Endodermal cell (in vitro differentiated cells): ENCODE data around the gene RHD. TPM values are rescaled to one million over a fixed set of nuclear protein-coding genes. Genes with fewer than 3 reads are reported as not detected.
A peak's percentile ranks its signal among the peaks of the same experiment; 100 is the strongest.
"Not testable (repeated sequence)": the region's sequence is repeated elsewhere in the genome, so short reads cannot be mapped to it uniquely, and the experiment has no call there.

Source experiments
- DNase-seq: peaks from one replicate; pipeline ENCODE4 v3.0.0-alpha.2; 2017
- H3K27ac ChIP-seq: 2 replicates; pipeline ENCODE4 v1.5.1; 2013; ENCODE audit warnings: mild to moderate bottlenecking, low read depth, low read length, moderate library complexity
- H3K27me3 ChIP-seq: 2 replicates; pipeline ENCODE4 v1.6.1; 2013; ENCODE audit warnings: mild to moderate bottlenecking, low read length, moderate library complexity; ENCODE audit not compliant: insufficient read depth, control insufficient read depth, poor library complexity, severe bottlenecking
- H3K36me3 ChIP-seq: 2 replicates; pipeline ENCODE4 v1.7.0; 2013; ENCODE audit warnings: mild to moderate bottlenecking, low read length, moderate library complexity; ENCODE audit not compliant: control insufficient read depth, insufficient read depth
- H3K4me1 ChIP-seq: one replicate; pipeline ENCODE4 v1.7.0; 2013; ENCODE audit warnings: low read length; ENCODE audit not compliant: control insufficient read depth, insufficient read depth
- H3K4me3 ChIP-seq: 2 replicates; pipeline ENCODE4 v1.5.1; 2013; ENCODE audit warnings: mild to moderate bottlenecking, low read length, moderate library complexity
- H3K9ac ChIP-seq: 2 replicates; pipeline ENCODE4 v1.6.1; 2013; ENCODE audit warnings: mild to moderate bottlenecking, low read length, moderate library complexity; ENCODE audit not compliant: poor library complexity, severe bottlenecking; ENCODE audit errors: extremely low read depth
- H3K9me3 ChIP-seq: 2 replicates; pipeline ENCODE4 v1.6.1; 2013; ENCODE audit warnings: mild to moderate bottlenecking, low read length, moderate library complexity; ENCODE audit not compliant: control insufficient read depth
- H3K27ac Mint-ChIP-seq: 2 replicates; pipeline ENCODE4 v1.8.0; 2020; ENCODE audit warnings: mixed read lengths
- H3K27me3 Mint-ChIP-seq: 2 replicates; pipeline ENCODE4 v1.8.0; 2021; ENCODE audit warnings: mild to moderate bottlenecking, mixed read lengths; ENCODE audit not compliant: insufficient read depth
- H3K36me3 Mint-ChIP-seq: 2 replicates; pipeline ENCODE4 v1.8.0; 2020; ENCODE audit warnings: low read depth, mixed read lengths
- H3K4me1 Mint-ChIP-seq: 2 replicates; pipeline ENCODE4 v1.8.0; 2020; ENCODE audit warnings: mixed read lengths
- H3K4me3 Mint-ChIP-seq: 2 replicates; pipeline ENCODE4 v1.8.0; 2020; ENCODE audit warnings: mild to moderate bottlenecking, moderate library complexity, mixed read lengths
- H3K9me3 Mint-ChIP-seq: 2 replicates; pipeline ENCODE4 v1.8.0; 2020; ENCODE audit warnings: mild to moderate bottlenecking, mixed read lengths
- WGBS, 2 experiments: methylation state at CpG; one replicate each; pipeline versions ENCODE4 v1.1.5 to v1.1.7; 2013; ENCODE audit warnings: missing lambda C conversion rate in 2 of 2, mixed read lengths in 1 of 2; ENCODE audit not compliant: insufficient coverage in 1 of 2, insufficient read length in 1 of 2; 5-methylcytosine and 5-hydroxymethylcytosine counted together
- total RNA-seq, 2 donors: library from RNA; stranded (reverse); fragmentation: NEBNext Ultra II Directional in 1 of 2; extraction: Animal tissue kit (Norgen Biotek cat#: 25700) in 1 of 2; gene quantifications; 2 replicates in 1 of 2; 3 replicates in 1 of 2; pipeline ENCODE4 v1.2.1, GENCODE V29; 2021
- TF ChIP-seq, protein P1 (sequence below): fragments of 200-600 bp; sonication (generic); conservative IDR thresholded peaks from 2 replicates; pipeline ENCODE4 v1.5.0; 2021; ENCODE audit warnings: antibody characterized with exemption, mild to moderate bottlenecking

RHD gene
- total RNA-seq, 2 donors from 2014 or later = not detected

DNA sequence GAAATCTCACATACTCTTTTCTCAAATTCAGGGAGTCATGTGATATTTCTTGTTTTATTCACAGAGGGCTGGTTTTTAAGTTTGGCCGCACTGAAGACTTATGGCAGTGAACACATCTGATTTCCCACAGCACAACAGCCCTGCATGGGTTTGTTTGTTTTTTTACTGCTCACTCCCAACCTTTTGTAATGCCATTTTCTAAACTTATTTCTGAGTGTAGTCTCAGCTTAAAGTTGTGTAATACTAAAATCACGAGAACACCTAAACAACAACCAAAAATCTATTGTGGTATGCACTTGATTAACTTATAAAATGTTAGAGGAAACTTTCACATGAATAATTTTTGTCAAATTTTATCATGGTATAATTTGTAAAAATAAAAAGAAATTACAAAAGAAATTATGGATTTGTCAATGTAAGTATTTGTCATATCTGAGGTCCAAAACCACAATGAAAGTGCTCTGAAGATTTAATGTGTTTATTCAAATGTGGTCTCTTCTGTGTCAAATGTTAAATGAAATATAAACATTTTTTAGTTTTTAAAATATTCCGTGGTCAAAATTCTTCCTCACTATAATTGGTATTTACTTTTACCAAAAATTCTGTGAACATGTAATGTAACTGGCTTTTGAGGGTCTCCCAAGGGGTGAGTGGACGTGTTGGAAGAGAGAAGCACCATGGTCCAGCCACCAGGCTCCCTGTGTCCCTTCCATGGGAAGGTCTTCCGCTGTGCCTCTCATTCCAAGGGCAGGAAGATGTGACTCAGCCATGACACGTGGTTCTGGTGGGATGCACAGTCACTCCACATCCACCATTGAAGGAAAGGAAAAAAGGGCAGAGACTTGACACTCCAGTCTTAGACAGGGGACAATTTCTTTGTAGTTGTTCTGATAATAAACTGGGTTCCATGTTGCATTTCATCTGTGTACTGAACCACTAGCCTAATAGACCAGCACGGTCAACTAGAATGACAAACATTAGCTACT lies 88.6 kb downstream of the RHD start:
- no peaks in the 10 kb centered on the region for H3K9me3 Mint-ChIP-seq
- DNase-seq = no peak
- no peak overlapping the region for H3K9ac ChIP-seq
- H3K27ac ChIP-seq = no peak overlapping the region
- H3K4me1 Mint-ChIP-seq = no peaks in the 10 kb centered on the region
- H3K4me1 ChIP-seq = no peaks in the 10 kb centered on the region
- no peaks in the 10 kb centered on the region for H3K9me3 ChIP-seq
- TF ChIP-seq, protein P1, sequence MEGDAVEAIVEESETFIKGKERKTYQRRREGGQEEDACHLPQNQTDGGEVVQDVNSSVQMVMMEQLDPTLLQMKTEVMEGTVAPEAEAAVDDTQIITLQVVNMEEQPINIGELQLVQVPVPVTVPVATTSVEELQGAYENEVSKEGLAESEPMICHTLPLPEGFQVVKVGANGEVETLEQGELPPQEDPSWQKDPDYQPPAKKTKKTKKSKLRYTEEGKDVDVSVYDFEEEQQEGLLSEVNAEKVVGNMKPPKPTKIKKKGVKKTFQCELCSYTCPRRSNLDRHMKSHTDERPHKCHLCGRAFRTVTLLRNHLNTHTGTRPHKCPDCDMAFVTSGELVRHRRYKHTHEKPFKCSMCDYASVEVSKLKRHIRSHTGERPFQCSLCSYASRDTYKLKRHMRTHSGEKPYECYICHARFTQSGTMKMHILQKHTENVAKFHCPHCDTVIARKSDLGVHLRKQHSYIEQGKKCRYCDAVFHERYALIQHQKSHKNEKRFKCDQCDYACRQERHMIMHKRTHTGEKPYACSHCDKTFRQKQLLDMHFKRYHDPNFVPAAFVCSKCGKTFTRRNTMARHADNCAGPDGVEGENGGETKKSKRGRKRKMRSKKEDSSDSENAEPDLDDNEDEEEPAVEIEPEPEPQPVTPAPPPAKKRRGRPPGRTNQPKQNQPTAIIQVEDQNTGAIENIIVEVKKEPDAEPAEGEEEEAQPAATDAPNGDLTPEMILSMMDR = no peak
- peaks cover 45% of the 10 kb centered on the region for H3K36me3 Mint-ChIP-seq
- no peak overlapping the region for H3K4me3 ChIP-seq
- H3K27ac Mint-ChIP-seq = peak overlapping the region; percentile 27
- H3K4me3 Mint-ChIP-seq = no peak overlapping the region
- no peaks in the 10 kb centered on the region for H3K27me3 ChIP-seq
- H3K36me3 ChIP-seq = peaks cover 52% of the 10 kb centered on the region
- H3K27me3 Mint-ChIP-seq = no peaks in the 10 kb centered on the region
- 92 to 94% methylated on average over 2 to 6 of the region's 7 CpGs for WGBS, 2 experiments

DNA sequence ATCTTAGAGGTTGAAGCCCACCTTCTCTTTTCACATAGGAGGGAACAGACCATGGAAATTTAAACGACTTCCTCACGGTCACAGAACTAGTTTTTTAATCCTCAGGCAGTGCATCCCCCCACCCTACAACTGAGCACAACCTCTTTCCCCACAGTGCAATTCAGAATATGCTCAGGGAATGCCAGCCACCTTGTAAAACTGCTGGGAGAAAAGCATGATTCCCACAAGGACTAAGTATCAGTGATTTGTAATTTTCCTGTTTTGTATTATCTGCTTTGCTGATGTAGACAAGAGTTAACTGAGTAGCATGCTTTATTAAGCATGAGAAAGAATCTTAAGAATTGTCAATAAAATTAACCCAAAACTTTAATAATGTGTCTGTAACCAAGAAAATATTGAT lies 89.6 kb downstream of the RHD start:
- Histone ChIP-seq H3K27me3 (no peaks in the 10 kb centered on the region), H3K36me3 (peaks cover 41% of the 10 kb centered on the region), H3K9ac (no peak overlapping the region), H3K4me3 (no peak overlapping the region), H3K4me1 (no peaks in the 10 kb centered on the region), H3K27ac (no peak overlapping the region), H3K9me3 (no peaks in the 10 kb centered on the region)
- no peak for DNase-seq
- Mint-ChIP-seq H3K36me3 (peaks cover 39% of the 10 kb centered on the region), H3K27ac (peak overlapping the region; percentile 27), H3K9me3 (no peaks in the 10 kb centered on the region), H3K4me3 (no peak overlapping the region), H3K4me1 (no peaks in the 10 kb centered on the region), H3K27me3 (no peaks in the 10 kb centered on the region)
- TF ChIP-seq, protein P1 = no peak
- WGBS, 2 experiments = 86 to 90% methylated on average over 2 of the region's 2 CpGs

DNA sequence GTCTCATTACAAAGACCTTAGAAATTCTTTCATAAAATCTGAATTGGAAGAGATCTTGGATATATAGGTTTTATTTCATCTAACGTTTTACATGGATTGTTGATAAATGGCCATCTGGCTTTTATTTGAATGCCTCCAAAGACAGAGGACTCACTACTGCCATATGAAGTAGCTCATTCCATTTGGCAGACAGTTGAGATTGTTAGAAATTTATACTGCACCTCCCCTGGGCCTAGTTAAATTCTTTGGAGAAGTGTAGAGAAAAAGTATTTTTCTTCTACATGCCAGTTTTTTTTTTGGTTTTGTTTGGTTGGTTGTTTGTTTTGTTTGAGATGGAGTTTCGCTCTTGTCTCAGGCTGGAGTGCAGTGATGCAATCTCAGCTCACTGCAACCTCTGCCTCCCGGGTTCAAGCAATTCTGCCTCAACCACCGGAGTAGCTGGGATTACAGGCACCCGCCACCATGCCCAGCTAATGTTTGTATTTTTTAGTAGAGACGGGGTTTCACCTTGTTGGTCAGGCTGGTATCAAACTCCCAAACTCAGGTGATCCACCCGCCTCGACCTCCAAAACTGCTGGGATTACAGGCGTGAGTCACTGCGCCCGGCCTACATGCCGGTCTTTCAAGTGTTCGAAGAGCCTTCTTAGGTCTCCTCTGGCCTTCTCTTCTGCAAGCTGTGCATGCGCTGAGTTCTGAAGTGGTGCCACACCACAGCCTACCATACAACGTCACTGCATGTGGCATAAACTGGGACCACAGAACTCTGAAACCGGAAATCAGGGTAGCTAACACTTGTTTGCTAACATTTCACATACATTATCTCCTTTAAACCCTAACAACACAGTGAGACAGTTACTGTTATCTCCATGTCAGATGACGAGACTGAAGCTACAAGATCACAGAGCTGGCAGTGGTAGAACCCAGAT lies 90.6 kb downstream of the RHD start:
- not testable (repeated sequence) for H3K9me3 Mint-ChIP-seq, H3K27ac Mint-ChIP-seq, H3K9me3 ChIP-seq, H3K4me1 Mint-ChIP-seq, H3K27ac ChIP-seq, H3K4me3 ChIP-seq, H3K27me3 ChIP-seq, H3K4me1 ChIP-seq, H3K4me3 Mint-ChIP-seq, H3K9ac ChIP-seq, DNase-seq, H3K27me3 Mint-ChIP-seq
- no CpG with 5 or more reads among the region's 17 CpGs for WGBS, 2 experiments
- peaks cover 36% of the 10 kb centered on the region for H3K36me3 ChIP-seq
- H3K36me3 Mint-ChIP-seq = peaks cover 34% of the 10 kb centered on the region
